Measurements from ENCODE around the gene MYO7B. TPM values are rescaled to one million over a fixed set of nuclear protein-coding genes. Genes with fewer than 3 reads are reported as not detected.

MYO7B gene
- total RNA-seq, 2 experiments from 2014 or later: 3.3 TPM; not detected in 1

GRCh38 chr2:127525691-127526131, 9.8 kb upstream of the MYO7B start:
- TSS peak; percentile 58 for BruUV-seq (replicated peaks)
- Histone ChIP-seq H3K4me2 (ENCODE audit: low read length) (peak overlapping the region; percentile 75), H3K9me2 (ENCODE audit: insufficient read depth, low read length) (no peaks in the 10 kb centered on the region), H4K20me1 (ENCODE audit: insufficient read depth, low read length) (peaks cover 21% of the 10 kb centered on the region; the same call in 1 of the 2 replicates), H3K27ac (ENCODE audit: low read depth, low read length, poor library complexity, severe bottlenecking) (peak overlapping the region; percentile 85), H2AFZ (ENCODE audit: low read length) (peak overlapping the region; percentile 90), H3K79me2 (ENCODE audit: insufficient read depth, low read depth, low read length) (peaks cover 53% of the 10 kb centered on the region), H3K36me3 (ENCODE audit: insufficient read depth, low read length) (peaks cover 36% of the 10 kb centered on the region), H3K9me3 (ENCODE audit: low read length) (0 out of 2 replicates have a peak, but pooled peaks cover 5% of the 10 kb centered on the region), H3K4me1 (ENCODE audit: insufficient read depth, low read length, poor library complexity, severe bottlenecking) (peaks cover 26% of the 10 kb centered on the region), H3K4me3 (ENCODE audit: low read depth, low read length, poor library complexity, severe bottlenecking) (peak overlapping the region; percentile 82)
- ChIA-PET CTCF (ENCODE audit: unreplicated experiment) (no interaction called here), POLR2A (interaction anchor here (0.7 to 1.7 kb wide), 5 partner anchors 10 to 391 kb away, joined by 3 to 5 read pairs (median 3); no protein-coding TSS in a partner anchor)
- peak; percentile 55 for DNase-seq (ENCODE audit: low spot score)
- TF ChIP-seq CTCF (conservative IDR thresholded peaks at IDR 0.05; ENCODE audit: low read length): no peak
- no peak for TF ChIP-seq EZH2phosphoT487 (IDR thresholded peaks at IDR 0.05; ENCODE audit: borderline replicate concordance, low read depth, low read length)
- intact Hi-C loops (cut with micrococcal nuclease; ENCODE audit: unreplicated experiment): loop anchor here (1.0 to 5.0 kb wide), 3 partner anchors 138 to 503 kb away; partner anchors contain the start of genes MAP3K2 and SAP130

GRCh38 chr2:127526132-127527000, 9.1 kb upstream of the MYO7B start, which contains the start of gene IWS1:
Gene IWS1 (minus strand): TSS chr2:127526489. CDS start chr2:127526208, 281 bp downstream.
- CTCF ChIA-PET (ENCODE audit: unreplicated experiment): no interaction called here
- BruUV-seq (replicated peaks): TSS peak; percentile 97
- H3K36me3 ChIP-seq (ENCODE audit: insufficient read depth, low read length): peaks cover 30% of the 10 kb centered on the region
- intact Hi-C loops (cut with micrococcal nuclease; ENCODE audit: unreplicated experiment): loop anchor here (1.0 to 5.0 kb wide), 3 partner anchors 139 to 502 kb away; partner anchors contain the start of genes MAP3K2 and SAP130
- no peaks in the 10 kb centered on the region for H3K9me2 ChIP-seq (ENCODE audit: insufficient read depth, low read length)
- peak within 1 kb of the TSS; percentile 90 for H2AFZ ChIP-seq (ENCODE audit: low read length)
- peaks cover 20% of the 10 kb centered on the region; the same call in 1 of the 2 replicates for H4K20me1 ChIP-seq (ENCODE audit: insufficient read depth, low read length)
- DNase-seq (ENCODE audit: low spot score): peak; percentile 97
- TF ChIP-seq EZH2phosphoT487 (IDR thresholded peaks at IDR 0.05; ENCODE audit: borderline replicate concordance, low read depth, low read length) (no peak), CTCF (conservative IDR thresholded peaks at IDR 0.05; ENCODE audit: low read length) (peak; percentile 60; the same call in 1 of the 2 replicates)
- H3K27ac ChIP-seq (ENCODE audit: low read depth, low read length, poor library complexity, severe bottlenecking): peak within 1 kb of the TSS; percentile 85
- peak within 1 kb of the TSS; percentile 75 for H3K4me2 ChIP-seq (ENCODE audit: low read length)
- peak within 1 kb of the TSS; percentile 82 for H3K4me3 ChIP-seq (ENCODE audit: low read depth, low read length, poor library complexity, severe bottlenecking)
- POLR2A ChIA-PET: interaction anchor here (0.9 to 1.7 kb wide), 9 partner anchors 8 to 232 kb away, joined by 3 to 5 read pairs (median 3); no protein-coding TSS in a partner anchor
- H3K79me2 ChIP-seq (ENCODE audit: insufficient read depth, low read depth, low read length): peaks cover 47% of the 10 kb centered on the region
- peaks cover 26% of the 10 kb centered on the region for H3K4me1 ChIP-seq (ENCODE audit: insufficient read depth, low read length, poor library complexity, severe bottlenecking)
- 0 out of 2 replicates have a peak, but pooled peaks cover 5% of the 10 kb centered on the region for H3K9me3 ChIP-seq (ENCODE audit: low read length)
